PC-3 (cell line): Measurements from ENCODE around the gene DNAJC8.

Source experiments
- EZH2 ChIP-seq: fragments of 300-600 bp; sonication (generic); IDR thresholded peaks from one replicate; pipeline ENCODE4 v1.6.1; 2017; ENCODE audit warnings: antibody characterized with exemption, mild to moderate bottlenecking, low read length; ENCODE audit not compliant: unreplicated experiment
- EZH2phosphoT487 ChIP-seq: fragments of 300-600 bp; sonication (generic); IDR thresholded peaks from 2 replicates; pipeline ENCODE4 v1.6.1; 2018; ENCODE audit warnings: mild to moderate bottlenecking, antibody characterized with exemption, low read length, borderline replicate concordance
- TF ChIP-seq, protein P1 (sequence below): fragments of 300-600 bp; sonication (generic); conservative IDR thresholded peaks from 2 replicates; pipeline ENCODE4 v1.5.1; 2017; ENCODE audit warnings: antibody characterized with exemption, low read depth, mild to moderate bottlenecking, low read length

DNA sequence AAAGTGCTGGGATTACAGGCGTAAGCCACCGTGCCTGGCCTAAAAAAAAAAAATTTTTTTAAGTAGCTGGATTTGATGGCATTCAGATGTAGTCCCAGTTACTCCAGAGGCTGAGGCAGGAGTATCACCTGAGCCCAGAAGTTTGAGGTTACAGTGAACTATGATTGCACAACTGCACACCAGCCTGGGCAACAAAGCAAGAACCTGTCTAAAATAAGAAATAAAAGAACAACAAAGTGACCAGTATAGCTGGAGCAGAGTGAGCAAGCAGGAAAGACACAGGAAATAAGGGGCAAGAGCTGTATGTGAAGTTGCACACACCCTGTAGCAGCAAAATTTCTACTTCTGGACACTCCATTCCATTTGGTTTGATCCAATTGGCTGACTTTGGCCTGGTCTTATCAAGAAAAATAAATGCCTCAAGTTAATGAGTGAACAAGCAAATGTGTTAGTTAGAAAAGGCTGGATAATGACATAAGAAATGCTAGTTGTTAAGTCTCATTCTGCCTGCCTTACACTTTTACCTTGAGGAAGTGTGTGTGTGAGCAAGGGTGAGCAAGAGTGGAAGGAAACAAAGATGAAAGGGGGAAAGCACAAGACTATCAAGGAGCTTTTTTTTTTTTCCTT is 11.0 kb upstream of the DNAJC8 start:
- TF ChIP-seq, protein P1, sequence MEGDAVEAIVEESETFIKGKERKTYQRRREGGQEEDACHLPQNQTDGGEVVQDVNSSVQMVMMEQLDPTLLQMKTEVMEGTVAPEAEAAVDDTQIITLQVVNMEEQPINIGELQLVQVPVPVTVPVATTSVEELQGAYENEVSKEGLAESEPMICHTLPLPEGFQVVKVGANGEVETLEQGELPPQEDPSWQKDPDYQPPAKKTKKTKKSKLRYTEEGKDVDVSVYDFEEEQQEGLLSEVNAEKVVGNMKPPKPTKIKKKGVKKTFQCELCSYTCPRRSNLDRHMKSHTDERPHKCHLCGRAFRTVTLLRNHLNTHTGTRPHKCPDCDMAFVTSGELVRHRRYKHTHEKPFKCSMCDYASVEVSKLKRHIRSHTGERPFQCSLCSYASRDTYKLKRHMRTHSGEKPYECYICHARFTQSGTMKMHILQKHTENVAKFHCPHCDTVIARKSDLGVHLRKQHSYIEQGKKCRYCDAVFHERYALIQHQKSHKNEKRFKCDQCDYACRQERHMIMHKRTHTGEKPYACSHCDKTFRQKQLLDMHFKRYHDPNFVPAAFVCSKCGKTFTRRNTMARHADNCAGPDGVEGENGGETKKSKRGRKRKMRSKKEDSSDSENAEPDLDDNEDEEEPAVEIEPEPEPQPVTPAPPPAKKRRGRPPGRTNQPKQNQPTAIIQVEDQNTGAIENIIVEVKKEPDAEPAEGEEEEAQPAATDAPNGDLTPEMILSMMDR, result no peak
- TF ChIP-seq EZH2 (no peak), EZH2phosphoT487 (no peak)
